Loucy (cell line): ENCODE data around the gene NBL1.

Experiments
- CTCF ChIP-seq: fragments of 200-600 bp; sonication (generic); conservative IDR thresholded peaks from 2 replicates; pipeline ENCODE4 v1.5.1; 2014; ENCODE audit warnings: mild to moderate bottlenecking, antibody characterized with exemption, low read length
- EZH2phosphoT487 ChIP-seq: fragments of 200-600 bp; IDR thresholded peaks from 2 replicates; pipeline ENCODE4 v1.6.1; 2018; ENCODE audit warnings: antibody characterized with exemption, mild to moderate bottlenecking, moderate library complexity, borderline replicate concordance

- TF ChIP-seq EZH2phosphoT487, result no peak
- no peak for TF ChIP-seq CTCF
Observed at GRCh38 chr1:19700079-19700777, 56.1 kb downstream of the NBL1 start.
